Neural cell (in vitro differentiated cells): ENCODE results near the gene IRF8.
"Not testable (repeated sequence)": the region's sequence is repeated elsewhere in the genome, so short reads cannot be mapped to it uniquely, and the experiment has no call there.

Source experiments
- CTCF ChIP-seq: fragments of 450-650 bp; IDR thresholded peaks from 2 replicates; pipeline ENCODE4 v1.5.1; 2014; ENCODE audit warnings: antibody characterized with exemption, mild to moderate bottlenecking, moderate library complexity; ENCODE audit not compliant: poor library complexity, severe bottlenecking
- EP300 ChIP-seq: fragments of 450-650 bp; conservative IDR thresholded peaks from 2 replicates; pipeline ENCODE4 v1.6.1; 2014; ENCODE audit warnings: antibody characterized with exemption, mild to moderate bottlenecking, moderate library complexity; ENCODE audit not compliant: poor library complexity, severe bottlenecking
- EZH2 ChIP-seq: fragments of 200-600, 300-800 bp; shearing (Covaris generic), sonication (generic); IDR thresholded peaks from 2 replicates; pipeline ENCODE4 v1.6.1; 2014; ENCODE audit warnings: antibody characterized with exemption, low read length, borderline replicate concordance, mild to moderate bottlenecking; ENCODE audit not compliant: insufficient read depth, poor library complexity, severe bottlenecking
- POLR2AphosphoS5 ChIP-seq: IDR thresholded peaks from 2 replicates; pipeline ENCODE4 v1.6.1; 2012
- RAD21 ChIP-seq: fragments of 450-650 bp; conservative IDR thresholded peaks from 2 replicates; pipeline ENCODE4 v1.6.1; 2014; ENCODE audit warnings: antibody characterized with exemption, mild to moderate bottlenecking, moderate library complexity
- TAF1 ChIP-seq: IDR thresholded peaks from 2 replicates; pipeline ENCODE4 v1.6.1; 2012; ENCODE audit warnings: low read depth
- TF ChIP-seq, protein P1 (sequence below): IDR thresholded peaks from 2 replicates; pipeline ENCODE4 v1.6.1; 2012; ENCODE audit warnings: borderline replicate concordance

GRCh38 chr16:85874031-85874430 is 24.9 kb upstream of the IRF8 start:
- TF ChIP-seq EZH2, POLR2AphosphoS5, EP300, CTCF, RAD21, TAF1: not testable (repeated sequence)
- TF ChIP-seq, protein P1, sequence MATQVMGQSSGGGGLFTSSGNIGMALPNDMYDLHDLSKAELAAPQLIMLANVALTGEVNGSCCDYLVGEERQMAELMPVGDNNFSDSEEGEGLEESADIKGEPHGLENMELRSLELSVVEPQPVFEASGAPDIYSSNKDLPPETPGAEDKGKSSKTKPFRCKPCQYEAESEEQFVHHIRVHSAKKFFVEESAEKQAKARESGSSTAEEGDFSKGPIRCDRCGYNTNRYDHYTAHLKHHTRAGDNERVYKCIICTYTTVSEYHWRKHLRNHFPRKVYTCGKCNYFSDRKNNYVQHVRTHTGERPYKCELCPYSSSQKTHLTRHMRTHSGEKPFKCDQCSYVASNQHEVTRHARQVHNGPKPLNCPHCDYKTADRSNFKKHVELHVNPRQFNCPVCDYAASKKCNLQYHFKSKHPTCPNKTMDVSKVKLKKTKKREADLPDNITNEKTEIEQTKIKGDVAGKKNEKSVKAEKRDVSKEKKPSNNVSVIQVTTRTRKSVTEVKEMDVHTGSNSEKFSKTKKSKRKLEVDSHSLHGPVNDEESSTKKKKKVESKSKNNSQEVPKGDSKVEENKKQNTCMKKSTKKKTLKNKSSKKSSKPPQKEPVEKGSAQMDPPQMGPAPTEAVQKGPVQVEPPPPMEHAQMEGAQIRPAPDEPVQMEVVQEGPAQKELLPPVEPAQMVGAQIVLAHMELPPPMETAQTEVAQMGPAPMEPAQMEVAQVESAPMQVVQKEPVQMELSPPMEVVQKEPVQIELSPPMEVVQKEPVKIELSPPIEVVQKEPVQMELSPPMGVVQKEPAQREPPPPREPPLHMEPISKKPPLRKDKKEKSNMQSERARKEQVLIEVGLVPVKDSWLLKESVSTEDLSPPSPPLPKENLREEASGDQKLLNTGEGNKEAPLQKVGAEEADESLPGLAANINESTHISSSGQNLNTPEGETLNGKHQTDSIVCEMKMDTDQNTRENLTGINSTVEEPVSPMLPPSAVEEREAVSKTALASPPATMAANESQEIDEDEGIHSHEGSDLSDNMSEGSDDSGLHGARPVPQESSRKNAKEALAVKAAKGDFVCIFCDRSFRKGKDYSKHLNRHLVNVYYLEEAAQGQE: not testable (repeated sequence)
